Testis (tissue), 3 donors: ENCODE results near the gene CAPG. TPM values are rescaled to one million over a fixed set of nuclear protein-coding genes. Genes with fewer than 3 reads are reported as not detected.
"Not testable (repeated sequence)": the region's sequence is repeated elsewhere in the genome, so short reads cannot be mapped to it uniquely, and the experiment has no call there.

Experiments used
- DNase-seq: peaks from one replicate; pipeline ENCODE4 v3.0.0-alpha.2; 2019
- H3K27ac ChIP-seq, 2 donors: fragments of 200-600 bp; sonication (generic); one replicate each; pipeline ENCODE4 v1.5.1; 2019
- H3K27me3 ChIP-seq: fragments of 200-600 bp; sonication (generic); one replicate; pipeline ENCODE4 v1.5.1; 2019
- H3K36me3 ChIP-seq: fragments of 200-600 bp; sonication (generic); one replicate; pipeline ENCODE4 v1.5.1; 2017; ENCODE audit warnings: low read depth; ENCODE audit errors: missing control alignments
- H3K4me1 ChIP-seq: fragments of 200-600 bp; sonication (generic); one replicate; pipeline ENCODE4 v1.5.1; 2019
- H3K4me3 ChIP-seq, 2 donors: fragments of 200-600 bp; sonication (generic); one replicate each; pipeline ENCODE4 v1.5.1; 2017 to 2019
- H3K9me3 ChIP-seq: fragments of 200-600 bp; sonication (generic); one replicate; pipeline ENCODE4 v1.5.1; 2017
- POLR2A ChIP-seq: fragments of 450-650 bp; IDR thresholded peaks from one replicate; pipeline ENCODE4 v1.6.1; 2017; ENCODE audit warnings: antibody characterized with exemption, mild to moderate bottlenecking, moderate library complexity
- WGBS, 2 donors: methylation state at CpG; one replicate each; pipeline ENCODE4 v1.1.5; 2018; 5-methylcytosine and 5-hydroxymethylcytosine counted together
- intact Hi-C: fragments of 100-400 bp; cut with DNase I; formaldehyde crosslinking; loops from one replicate; pipeline ENCODE4 v1.15.1; 2023; ENCODE audit warnings: low total_unique reads
- polyA plus RNA-seq: library from polyadenylated mRNA; stranded (reverse); fragments of 350-450 nt; fragmentation: Illumina TruSeq; extraction: RNeasy Lipid Tissue Mini Kit (QIAGEN cat#74804); gene quantifications from one replicate; pipeline ENCODE4 v1.2.3, GENCODE V29; 2014; ENCODE audit warnings: low read depth, low replicate concordance; ENCODE audit not compliant: insufficient read depth
- total RNA-seq, 2 donors: library from RNA; depleted of rRNA; stranded (reverse); fragments of >200 nt; gene quantifications; one replicate each; pipeline ENCODE4 v1.2.3, GENCODE V29; 2016
- TF ChIP-seq, protein P1 (sequence below), 3 experiments: fragments of 450-650 bp in 2 of 3; fragments of 200-600 bp in 1 of 3; sonication (generic) in 1 of 3; IDR thresholded peaks; one replicate each; pipeline ENCODE4 v1.5.1; 2016 to 2019; ENCODE audit warnings: antibody characterized with exemption in 3 of 3, mild to moderate bottlenecking in 2 of 3, moderate library complexity in 1 of 3

The CAPG gene
- total and polyA plus RNA-seq, 3 donors from 2014 or later: 17.7 to 74.5 (median 29.4) TPM

DNA sequence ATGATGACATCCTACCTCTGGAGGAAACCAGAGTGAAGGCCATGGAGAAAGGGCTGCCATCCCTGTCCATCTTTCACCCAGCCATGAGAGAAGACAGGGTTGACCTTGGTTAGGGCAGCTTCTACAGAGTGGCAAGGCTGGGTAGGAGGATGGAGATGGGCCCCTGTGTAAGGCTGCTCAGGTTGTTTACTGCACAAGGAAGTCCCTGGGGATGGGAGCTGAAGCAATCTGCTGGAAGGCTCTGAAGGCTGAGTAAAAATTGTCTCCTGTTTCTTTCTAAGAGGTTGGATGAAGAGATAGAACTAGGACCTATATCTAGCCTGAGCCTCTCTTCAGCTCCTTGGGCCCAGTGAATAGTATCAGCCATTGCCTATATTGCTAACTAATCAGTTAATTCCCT lies 41.2 kb downstream of the CAPG start:
- H3K9me3 ChIP-seq: no peaks in the 10 kb centered on the region
- no peak overlapping the region for H3K27ac ChIP-seq
- intact Hi-C loops: no loop called here
- H3K4me3 ChIP-seq: no peak overlapping the region
- no peak for TF ChIP-seq POLR2A
- TF ChIP-seq, protein P1, sequence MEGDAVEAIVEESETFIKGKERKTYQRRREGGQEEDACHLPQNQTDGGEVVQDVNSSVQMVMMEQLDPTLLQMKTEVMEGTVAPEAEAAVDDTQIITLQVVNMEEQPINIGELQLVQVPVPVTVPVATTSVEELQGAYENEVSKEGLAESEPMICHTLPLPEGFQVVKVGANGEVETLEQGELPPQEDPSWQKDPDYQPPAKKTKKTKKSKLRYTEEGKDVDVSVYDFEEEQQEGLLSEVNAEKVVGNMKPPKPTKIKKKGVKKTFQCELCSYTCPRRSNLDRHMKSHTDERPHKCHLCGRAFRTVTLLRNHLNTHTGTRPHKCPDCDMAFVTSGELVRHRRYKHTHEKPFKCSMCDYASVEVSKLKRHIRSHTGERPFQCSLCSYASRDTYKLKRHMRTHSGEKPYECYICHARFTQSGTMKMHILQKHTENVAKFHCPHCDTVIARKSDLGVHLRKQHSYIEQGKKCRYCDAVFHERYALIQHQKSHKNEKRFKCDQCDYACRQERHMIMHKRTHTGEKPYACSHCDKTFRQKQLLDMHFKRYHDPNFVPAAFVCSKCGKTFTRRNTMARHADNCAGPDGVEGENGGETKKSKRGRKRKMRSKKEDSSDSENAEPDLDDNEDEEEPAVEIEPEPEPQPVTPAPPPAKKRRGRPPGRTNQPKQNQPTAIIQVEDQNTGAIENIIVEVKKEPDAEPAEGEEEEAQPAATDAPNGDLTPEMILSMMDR (IDR thresholded peaks at IDR 0.05): no peak
- DNase-seq: no peak
- no peaks in the 10 kb centered on the region for H3K4me1 ChIP-seq
- H3K27me3 ChIP-seq: no peaks in the 10 kb centered on the region
- no peaks in the 10 kb centered on the region for H3K36me3 ChIP-seq

DNA sequence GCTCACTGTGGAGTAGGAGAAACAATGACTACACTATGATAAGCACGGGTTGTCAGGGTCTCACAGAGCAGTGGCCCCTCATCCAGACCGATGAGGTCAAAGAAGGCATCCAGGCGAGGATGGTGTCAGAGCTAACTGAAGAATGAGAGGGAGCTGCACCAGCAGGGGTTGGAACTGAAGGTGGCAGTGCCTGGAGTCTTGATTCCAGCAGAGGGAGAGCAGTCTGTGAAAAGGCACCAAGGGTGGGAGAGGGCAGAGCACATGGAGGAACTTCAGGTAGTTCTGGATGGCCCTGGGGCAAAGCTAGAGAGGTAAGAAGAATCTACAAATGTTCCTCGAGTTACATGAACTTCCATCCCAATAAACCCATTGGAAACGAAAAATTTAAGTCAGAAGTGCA lies 43.0 kb downstream of the CAPG start:
- Histone ChIP-seq H3K9me3 (no peaks in the 10 kb centered on the region), H3K4me3 (no peak overlapping the region), H3K27ac (no peak overlapping the region), H3K36me3 (no peaks in the 10 kb centered on the region), H3K4me1 (no peaks in the 10 kb centered on the region), H3K27me3 (no peaks in the 10 kb centered on the region)
- TF ChIP-seq, protein P1 (IDR thresholded peaks at IDR 0.05): no peak
- no peak for TF ChIP-seq POLR2A
- DNase-seq: no peak
- intact Hi-C loops: no loop called here
- WGBS, 2 donors: 83 to 88% methylated on average over 5 of the region's 5 CpGs

DNA sequence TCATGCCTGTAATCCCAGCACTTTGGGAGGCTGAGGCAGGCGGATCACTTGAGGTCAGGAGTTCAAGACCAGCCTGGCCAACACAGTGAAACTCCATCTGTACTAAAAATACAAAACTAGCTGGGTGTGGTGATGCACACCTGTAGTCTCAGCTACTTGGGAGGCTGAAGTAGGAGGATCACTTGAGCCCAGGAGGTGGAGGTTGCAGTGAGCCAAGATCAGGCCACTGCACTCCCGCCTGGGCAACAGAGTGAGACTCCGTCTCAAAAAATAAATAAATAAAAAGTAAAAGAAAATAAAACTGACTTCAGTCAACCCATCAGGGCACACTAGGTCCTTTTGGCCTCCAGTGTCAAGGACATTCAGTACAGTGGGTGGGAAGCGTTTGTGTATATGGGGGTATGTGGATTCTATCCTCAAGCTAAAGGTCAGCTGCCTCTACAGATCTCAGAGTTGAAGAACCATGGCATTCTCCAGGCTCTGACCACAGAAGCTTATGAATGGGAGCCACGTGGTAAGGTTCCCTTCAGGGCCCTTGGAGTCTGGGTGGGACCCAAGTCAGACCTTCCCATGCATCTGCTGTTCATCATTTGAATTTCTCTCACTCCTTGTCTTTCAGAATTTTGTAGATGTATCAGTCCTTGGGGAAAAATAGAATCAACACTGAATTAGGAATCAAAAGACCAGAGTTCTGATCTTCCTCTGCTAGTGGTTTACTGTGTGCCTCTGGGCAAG lies 47.3 kb downstream of the CAPG start:
- H3K4me1 ChIP-seq, intact Hi-C loops, H3K27me3 ChIP-seq, H3K9me3 ChIP-seq, H3K4me3 ChIP-seq, H3K36me3 ChIP-seq, DNase-seq, H3K27ac ChIP-seq: not testable (repeated sequence)
- 91 to 93% methylated on average over 5 of the region's 5 CpGs for WGBS, 2 donors

DNA sequence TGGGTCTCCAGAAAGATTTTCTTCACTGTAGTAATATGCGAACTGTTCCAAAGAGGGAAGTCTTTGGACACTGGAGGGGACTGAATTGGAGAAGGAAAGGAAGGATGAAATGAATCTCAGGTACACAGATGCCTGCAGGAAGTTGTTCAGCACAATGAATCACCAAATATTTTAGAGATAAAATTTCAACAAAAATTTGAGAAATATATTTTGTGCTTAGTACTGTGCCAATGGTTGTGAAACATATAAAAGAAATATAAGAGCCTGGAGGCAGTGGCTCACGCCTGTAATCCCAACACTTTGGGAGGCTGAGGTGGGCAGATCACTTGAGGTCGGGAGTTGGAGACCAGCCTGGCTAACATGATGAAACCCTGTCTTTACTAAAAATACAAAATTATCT lies 52.4 kb downstream of the CAPG start:
- no peaks in the 10 kb centered on the region for H3K27me3 ChIP-seq
- H3K4me1 ChIP-seq: peaks cover 9% of the 10 kb centered on the region
- no peak for DNase-seq
- intact Hi-C loops: no loop called here
- no peaks in the 10 kb centered on the region for H3K36me3 ChIP-seq
- TF ChIP-seq, protein P1 (IDR thresholded peaks at IDR 0.05): no peak
- TF ChIP-seq POLR2A: no peak
- no peaks in the 10 kb centered on the region for H3K9me3 ChIP-seq
- WGBS, 2 donors: 88 to 90% methylated on average over 3 of the region's 3 CpGs
- H3K4me3 ChIP-seq: no peak overlapping the region
- H3K27ac ChIP-seq: no peak overlapping the region

DNA sequence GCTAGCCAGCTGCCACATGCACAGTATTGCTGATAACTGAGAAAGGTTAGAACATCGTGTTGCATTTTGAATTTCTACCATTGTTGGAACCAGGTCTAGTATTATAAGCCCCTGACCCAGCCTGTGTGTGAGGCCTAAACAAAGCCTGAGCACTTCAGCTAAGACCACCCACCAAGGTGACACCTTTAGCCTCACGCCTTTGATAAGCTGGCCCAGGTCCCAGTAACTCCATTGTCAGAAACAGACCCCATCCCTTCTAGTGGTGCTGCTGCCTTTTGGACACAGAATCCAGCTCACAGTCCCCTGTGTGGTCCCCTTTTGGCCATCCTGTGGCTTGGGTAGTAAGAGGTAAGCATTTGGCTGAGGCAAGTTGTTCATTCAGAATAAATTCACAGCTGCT lies 54.0 kb downstream of the CAPG start:
- Histone ChIP-seq H3K4me1 (peaks cover 9% of the 10 kb centered on the region), H3K27ac (no peak overlapping the region), H3K4me3 (no peak overlapping the region), H3K27me3 (no peaks in the 10 kb centered on the region), H3K36me3 (no peaks in the 10 kb centered on the region), H3K9me3 (no peaks in the 10 kb centered on the region)
- no peak for TF ChIP-seq POLR2A
- TF ChIP-seq, protein P1 (IDR thresholded peaks at IDR 0.05): no peak
- intact Hi-C loops: no loop called here
- DNase-seq: no peak
- WGBS, 2 donors: 68 to 69% methylated on average over 2 of the region's 2 CpGs
